Transverse colon (tissue), 3 donors: ENCODE results near the gene OTOG.

Source experiments
- CTCF ChIP-seq, 5 experiments: fragments of 200-600 bp in 3 of 5; fragments of 450-650 bp in 2 of 5; sonication (generic) in 3 of 5; IDR thresholded peaks; 1 replicate in 2 of 5; 2 replicates in 3 of 5; pipeline ENCODE4 v1.5.1; 2016 to 2017; ENCODE audit warnings: antibody characterized with exemption in 5 of 5, inconsistent platforms in 3 of 5, mild to moderate bottlenecking in 2 of 5, moderate library complexity in 1 of 5
- POLR2A ChIP-seq: fragments of 450-650 bp; IDR thresholded peaks from one replicate; pipeline ENCODE4 v1.6.1; 2016; ENCODE audit warnings: antibody characterized with exemption, mild to moderate bottlenecking, moderate library complexity

GRCh38 chr11:17691550-17691949 lies 144.5 kb downstream of the OTOG start:
- no peak for TF ChIP-seq CTCF (IDR thresholded peaks at IDR 0.05)
- no peak for TF ChIP-seq POLR2A
